Measurements from ENCODE around the gene CENPX. TPM values are rescaled to one million over a fixed set of nuclear protein-coding genes. Genes with fewer than 3 reads are reported as not detected.

CENPX gene
- total and polyA plus RNA-seq, 9 donors, result 33.4 to 44.8 (median 38.7) TPM

DNA sequence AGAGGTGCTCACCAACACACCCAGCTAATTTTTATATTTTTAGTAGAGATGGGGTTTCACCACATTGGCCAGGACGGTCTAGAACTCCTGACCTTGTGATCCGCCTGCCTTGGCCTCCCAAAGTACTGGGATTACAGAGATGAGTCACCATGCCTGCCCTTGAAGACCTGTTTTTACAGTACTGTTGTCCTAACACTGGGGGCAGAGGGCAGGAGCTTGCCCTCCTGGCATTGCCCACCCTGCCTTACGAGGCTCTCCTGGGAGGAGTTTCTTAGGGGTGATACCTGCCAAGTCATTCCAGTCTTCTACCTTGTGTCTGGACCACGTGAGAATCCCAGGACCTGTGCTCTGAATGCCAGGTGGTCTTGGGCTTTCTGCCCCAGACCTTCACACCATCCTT is 42.6 kb downstream of the CENPX start:
- H3K27me3 ChIP-seq (ENCODE audit: control insufficient read depth, insufficient read depth, low read length), result peaks cover 4% of the 10 kb centered on the region
- no peaks in the 10 kb centered on the region for H3K9me3 ChIP-seq (replicated peaks; ENCODE audit: control insufficient read depth, low read depth, low read length)
- no peak overlapping the region for H3K27ac ChIP-seq (ENCODE audit: low read length)
- peaks cover 19% of the 10 kb centered on the region for H3K4me1 ChIP-seq (ENCODE audit: control insufficient read depth, insufficient read depth, low read length)
- 80% methylated on average over 2 of the region's 4 CpGs for WGBS (ENCODE audit: insufficient coverage)
- peaks cover 37% of the 10 kb centered on the region for H3K36me3 ChIP-seq (ENCODE audit: control insufficient read depth, insufficient read depth, low read length)
- DNase-seq, result no peak
- H3K4me3 ChIP-seq (ENCODE audit: low read length), result no peak overlapping the region

GRCh38 chr17:81978524-81979298 is 44.0 kb downstream of the CENPX start:
- Histone ChIP-seq H3K27me3 (ENCODE audit: control insufficient read depth, insufficient read depth, low read length) (peaks cover 4% of the 10 kb centered on the region), H3K4me3 (ENCODE audit: low read length) (peak overlapping the region; percentile 10), H3K27ac (ENCODE audit: low read length) (no peak overlapping the region), H3K36me3 (ENCODE audit: control insufficient read depth, insufficient read depth, low read length) (peaks cover 23% of the 10 kb centered on the region), H3K4me1 (ENCODE audit: control insufficient read depth, insufficient read depth, low read length) (peaks cover 19% of the 10 kb centered on the region), H3K9me3 (replicated peaks; ENCODE audit: control insufficient read depth, low read depth, low read length) (no peaks in the 10 kb centered on the region)
- no peak for DNase-seq
- WGBS (ENCODE audit: insufficient coverage), result 87% methylated on average over 25 of the region's 27 CpGs

GRCh38 chr17:81977211-81977808 is 45.4 kb downstream of the CENPX start, which contains the start of gene ASPSCR1:
TSS of gene ASPSCR1 (plus strand) at chr17:81977629. CDS start at chr17:81977647, 18 bp downstream.
- Histone ChIP-seq H3K9me3 (replicated peaks; ENCODE audit: control insufficient read depth, low read depth, low read length) (peaks cover 3% of the 10 kb centered on the region), H3K4me1 (ENCODE audit: control insufficient read depth, insufficient read depth, low read length) (peaks cover 19% of the 10 kb centered on the region), H3K4me3 (ENCODE audit: low read length) (peak within 1 kb of the TSS; percentile 82), H3K27me3 (ENCODE audit: control insufficient read depth, insufficient read depth, low read length) (peaks cover 4% of the 10 kb centered on the region), H3K27ac (ENCODE audit: low read length) (peak within 1 kb of the TSS; percentile 81), H3K36me3 (ENCODE audit: control insufficient read depth, insufficient read depth, low read length) (peaks cover 18% of the 10 kb centered on the region)
- peak; percentile 96 for DNase-seq
- WGBS (ENCODE audit: insufficient coverage), result under 1% methylated on average over 76 of the region's 76 CpGs

DNA sequence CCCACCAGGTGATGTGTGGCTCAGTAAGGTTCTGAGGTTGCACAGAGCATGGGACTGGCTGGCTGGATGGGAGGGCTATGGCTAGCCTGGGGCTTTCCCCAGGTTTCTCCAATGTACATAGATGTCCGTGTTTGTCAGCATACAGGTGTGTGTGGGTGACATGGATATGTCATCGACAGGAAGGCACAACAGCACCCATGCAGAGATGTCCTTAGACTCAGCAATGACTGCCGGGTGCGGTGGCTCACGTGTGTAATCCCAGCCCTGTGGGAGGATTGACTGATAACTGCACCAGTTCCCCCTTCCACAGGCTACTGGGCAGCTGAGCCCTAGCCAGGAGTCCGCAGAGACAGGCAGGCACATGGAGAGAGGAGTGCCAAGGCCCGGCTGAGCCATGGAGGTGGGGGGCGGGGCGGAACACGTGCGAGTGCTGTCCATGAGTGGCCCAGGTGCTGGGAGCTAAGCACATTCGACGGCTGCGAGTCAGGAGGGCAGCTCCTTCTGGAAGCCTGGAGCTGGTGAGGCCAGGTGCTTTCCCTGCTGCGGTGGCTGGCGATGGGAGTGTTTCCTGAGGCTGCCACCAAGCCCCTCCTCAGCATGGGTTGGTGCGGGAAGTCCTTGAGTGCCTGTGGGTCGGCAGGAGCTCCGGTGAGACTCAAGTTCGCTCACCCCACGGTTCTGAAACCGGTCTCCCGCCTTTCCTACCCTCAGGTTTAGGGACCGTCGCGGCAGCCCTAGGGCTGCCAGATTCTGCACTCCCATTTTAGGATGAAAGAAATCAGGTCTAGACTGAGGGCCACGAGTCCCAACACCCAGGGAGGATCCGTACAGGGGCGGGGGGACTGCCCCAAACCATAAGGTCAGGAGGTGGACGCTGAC is 46.1 kb downstream of the CENPX start:
- Histone ChIP-seq H3K27me3 (ENCODE audit: control insufficient read depth, insufficient read depth, low read length) (peaks cover 4% of the 10 kb centered on the region), H3K27ac (ENCODE audit: low read length) (peak overlapping the region; percentile 75), H3K9me3 (replicated peaks; ENCODE audit: control insufficient read depth, low read depth, low read length) (peaks cover 3% of the 10 kb centered on the region), H3K4me1 (ENCODE audit: control insufficient read depth, insufficient read depth, low read length) (peaks cover 19% of the 10 kb centered on the region), H3K36me3 (ENCODE audit: control insufficient read depth, insufficient read depth, low read length) (peaks cover 18% of the 10 kb centered on the region), H3K4me3 (ENCODE audit: low read length) (peak overlapping the region; percentile 82)
- 16% methylated on average over 20 of the region's 30 CpGs for WGBS (ENCODE audit: insufficient coverage)
- no peak for DNase-seq

GRCh38 chr17:81973432-81973831 is 49.2 kb downstream of the CENPX start:
- no peak for DNase-seq
- Histone ChIP-seq H3K4me3 (ENCODE audit: low read length) (no peak overlapping the region), H3K27ac (ENCODE audit: low read length) (no peak overlapping the region)

DNA sequence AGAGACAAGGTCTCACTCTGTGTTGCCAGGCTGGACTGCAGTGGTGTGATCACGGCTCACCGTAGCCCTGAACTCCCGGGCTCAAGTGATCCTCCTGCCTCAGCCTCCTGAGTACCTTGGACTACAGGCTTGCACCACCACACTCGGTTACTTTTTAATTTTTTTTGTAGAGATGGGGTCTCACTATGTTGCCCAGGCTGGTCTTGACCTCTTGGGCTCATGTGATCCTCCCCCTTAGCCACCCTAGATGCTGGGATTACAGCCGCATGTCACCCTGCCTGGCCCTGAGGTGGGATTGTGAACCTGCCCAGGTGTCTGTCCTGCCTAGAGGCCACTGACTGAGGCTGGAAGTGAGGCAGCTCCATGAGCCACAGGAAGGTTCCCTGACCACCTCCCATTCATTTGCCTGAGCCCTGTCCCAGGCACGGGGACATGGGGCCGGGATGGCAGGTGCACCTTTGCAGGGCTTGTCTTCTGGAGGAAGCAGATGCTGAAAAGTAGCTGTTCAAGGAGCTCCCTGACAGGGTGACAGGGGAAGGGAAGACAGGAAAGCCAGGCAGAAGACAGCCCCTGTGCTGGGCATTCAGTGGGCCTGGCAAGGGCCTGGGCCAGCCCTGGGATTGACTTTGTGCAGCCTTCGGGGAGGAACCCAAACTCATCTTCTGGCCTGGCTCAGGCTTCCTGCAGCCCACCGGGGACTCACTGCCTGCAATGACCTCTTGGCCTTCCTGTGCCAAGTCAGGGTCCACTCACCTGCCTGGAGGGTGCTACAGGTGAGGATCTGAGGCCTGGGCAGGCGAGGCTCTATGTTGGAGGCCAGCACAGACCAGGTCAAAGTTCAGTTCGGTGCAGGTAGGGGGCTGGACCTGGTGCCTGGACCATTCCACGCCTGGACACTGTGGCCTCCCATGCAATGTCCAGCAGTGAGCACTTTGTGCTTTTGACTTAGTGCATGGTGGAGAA is 53.5 kb downstream of the CENPX start:
- peaks cover 41% of the 10 kb centered on the region for H3K4me1 ChIP-seq (ENCODE audit: control insufficient read depth, insufficient read depth, low read length)
- DNase-seq, result no peak
- H3K27me3 ChIP-seq (ENCODE audit: control insufficient read depth, insufficient read depth, low read length), result peaks cover 26% of the 10 kb centered on the region
- H3K4me3 ChIP-seq (ENCODE audit: low read length), result no peak overlapping the region
- H3K27ac ChIP-seq (ENCODE audit: low read length), result no peak overlapping the region
- WGBS (ENCODE audit: insufficient coverage), result 84% methylated on average over 6 of the region's 12 CpGs
- H3K36me3 ChIP-seq (ENCODE audit: control insufficient read depth, insufficient read depth, low read length), result no peaks in the 10 kb centered on the region
- H3K9me3 ChIP-seq (replicated peaks; ENCODE audit: control insufficient read depth, low read depth, low read length), result peaks cover 3% of the 10 kb centered on the region

More at GRCh38 chr17:81973432-81973831, 49.2 kb downstream of the CENPX start:
- Histone ChIP-seq H3K27me3 (ENCODE audit: control insufficient read depth, insufficient read depth, low read length) (peaks cover 5% of the 10 kb centered on the region), H3K4me1 (ENCODE audit: control insufficient read depth, insufficient read depth, low read length) (peaks cover 24% of the 10 kb centered on the region), H3K36me3 (ENCODE audit: control insufficient read depth, insufficient read depth, low read length) (no peaks in the 10 kb centered on the region), H3K9me3 (replicated peaks; ENCODE audit: control insufficient read depth, low read depth, low read length) (peaks cover 3% of the 10 kb centered on the region)

Other genes starting within 250 kb of the CENPX start
- not detected for gene GCGR, start 218.7 kb downstream of the CENPX start, total RNA-seq
- under 1 TPM in 4 of 8 donors, not detected in 4; 0.10 to 0.21 (median 0.18) TPM for gene GCGR, start 218.7 kb downstream of the CENPX start, polyA plus RNA-seq (ENCODE audit: insufficient read depth in 1 of 8, insufficient read length in 8 of 8, low replicate concordance in 1 of 8)
- gene MCRIP1, start 189.6 kb downstream of the CENPX start, total RNA-seq, result 113 TPM
- 100 to 1,000 TPM; 123 to 147 (median 134) TPM for gene MCRIP1, start 189.6 kb downstream of the CENPX start, polyA plus RNA-seq (ENCODE audit: insufficient read depth in 1 of 8, insufficient read length in 8 of 8, low replicate concordance in 1 of 8)
- gene PPP1R27, start 187.8 kb downstream of the CENPX start, total RNA-seq, result 43.4 TPM
- 10 to 100 TPM; 14.6 to 57.4 (median 28.8) TPM for gene PPP1R27, start 187.8 kb downstream of the CENPX start, polyA plus RNA-seq (ENCODE audit: insufficient read depth in 1 of 8, insufficient read length in 8 of 8, low replicate concordance in 1 of 8)
- 385 TPM for gene P4HB, start 162.3 kb downstream of the CENPX start, total RNA-seq
- gene P4HB, start 162.3 kb downstream of the CENPX start, polyA plus RNA-seq (ENCODE audit: insufficient read depth in 1 of 8, insufficient read length in 8 of 8, low replicate concordance in 1 of 8), result 100 to 1,000 TPM; 383 to 577 (median 450) TPM
- 86.0 TPM for gene ARHGDIA, start 151.5 kb downstream of the CENPX start, total RNA-seq
- 100 to 1,000 TPM; 145 to 236 (median 190) TPM for gene ARHGDIA, start 151.5 kb downstream of the CENPX start, polyA plus RNA-seq (ENCODE audit: insufficient read depth in 1 of 8, insufficient read length in 8 of 8, low replicate concordance in 1 of 8)
- 72.6 TPM for gene ALYREF, start 131.3 kb downstream of the CENPX start, total RNA-seq
- gene ALYREF, start 131.3 kb downstream of the CENPX start, polyA plus RNA-seq (ENCODE audit: insufficient read depth in 1 of 8, insufficient read length in 8 of 8, low replicate concordance in 1 of 8), result 10 to 100 TPM; 56.0 to 80.0 (median 70.8) TPM
- 113 TPM for gene ANAPC11, start 131.2 kb downstream of the CENPX start, total RNA-seq
- 100 to 1,000 TPM; 104 to 140 (median 113) TPM for gene ANAPC11, start 131.2 kb downstream of the CENPX start, polyA plus RNA-seq (ENCODE audit: insufficient read depth in 1 of 8, insufficient read length in 8 of 8, low replicate concordance in 1 of 8)
- 2.0 TPM for gene NPB, start 120.6 kb downstream of the CENPX start, total RNA-seq
- under 1 TPM; 0.22 to 0.82 (median 0.66) TPM for gene NPB, start 120.6 kb downstream of the CENPX start, polyA plus RNA-seq (ENCODE audit: insufficient read depth in 1 of 8, insufficient read length in 8 of 8, low replicate concordance in 1 of 8)
- gene PCYT2, start 111.5 kb downstream of the CENPX start, total RNA-seq, result 9.0 TPM
- 10 to 100 TPM in 6 of 8 donors, 1 to 10 TPM in 2; 9.4 to 12.6 (median 11.2) TPM for gene PCYT2, start 111.5 kb downstream of the CENPX start, polyA plus RNA-seq (ENCODE audit: insufficient read depth in 1 of 8, insufficient read length in 8 of 8, low replicate concordance in 1 of 8)
- gene SIRT7, start 104.7 kb downstream of the CENPX start, total RNA-seq, result 6.0 TPM
- gene SIRT7, start 104.7 kb downstream of the CENPX start, polyA plus RNA-seq (ENCODE audit: insufficient read depth in 1 of 8, insufficient read length in 8 of 8, low replicate concordance in 1 of 8), result 1 to 10 TPM; 6.5 to 9.7 (median 8.4) TPM
- 8.2 TPM for gene MAFG, start 95.1 kb downstream of the CENPX start, total RNA-seq
- gene MAFG, start 95.1 kb downstream of the CENPX start, polyA plus RNA-seq (ENCODE audit: insufficient read depth in 1 of 8, insufficient read length in 8 of 8, low replicate concordance in 1 of 8), result 10 to 100 TPM; 11.7 to 18.1 (median 16.7) TPM
- 78.9 TPM for gene PYCR1, start 85.6 kb downstream of the CENPX start, total RNA-seq
- gene PYCR1, start 85.6 kb downstream of the CENPX start, polyA plus RNA-seq (ENCODE audit: insufficient read depth in 1 of 8, insufficient read length in 8 of 8, low replicate concordance in 1 of 8), result 100 to 1,000 TPM in 2 of 8 donors, 10 to 100 TPM in 6; 58.4 to 107 (median 80.3) TPM
- 24.1 TPM for gene MYADML2, start 75.6 kb downstream of the CENPX start, total RNA-seq
- gene MYADML2, start 75.6 kb downstream of the CENPX start, polyA plus RNA-seq (ENCODE audit: insufficient read depth in 1 of 8, insufficient read length in 8 of 8, low replicate concordance in 1 of 8), result 10 to 100 TPM; 11.3 to 23.1 (median 20.0) TPM
- gene NOTUM, start 61.7 kb downstream of the CENPX start, total RNA-seq, result 4.1 TPM
- gene NOTUM, start 61.7 kb downstream of the CENPX start, polyA plus RNA-seq (ENCODE audit: insufficient read depth in 1 of 8, insufficient read length in 8 of 8, low replicate concordance in 1 of 8), result 1 to 10 TPM; 2.8 to 7.6 (median 3.3) TPM
- gene ASPSCR1, start 45.2 kb downstream of the CENPX start, total RNA-seq, result 28.7 TPM
- 10 to 100 TPM; 22.5 to 35.9 (median 26.6) TPM for gene ASPSCR1, start 45.2 kb downstream of the CENPX start, polyA plus RNA-seq (ENCODE audit: insufficient read depth in 1 of 8, insufficient read length in 8 of 8, low replicate concordance in 1 of 8)
- gene LRRC45, start 427 bp upstream of the CENPX start, total RNA-seq, result 9.1 TPM
- gene LRRC45, start 427 bp upstream of the CENPX start, polyA plus RNA-seq (ENCODE audit: insufficient read depth in 1 of 8, insufficient read length in 8 of 8, low replicate concordance in 1 of 8), result 10 to 100 TPM in 4 of 8 donors, 1 to 10 TPM in 4; 8.4 to 12.3 (median 10.3) TPM
- gene RAC3, start 8.8 kb upstream of the CENPX start, total RNA-seq, result 11.2 TPM
- gene RAC3, start 8.8 kb upstream of the CENPX start, polyA plus RNA-seq (ENCODE audit: insufficient read depth in 1 of 8, insufficient read length in 8 of 8, low replicate concordance in 1 of 8), result 10 to 100 TPM in 5 of 8 donors, 1 to 10 TPM in 3; 7.2 to 15.3 (median 11.1) TPM
- 36.0 TPM for gene DCXR, start 14.8 kb upstream of the CENPX start, total RNA-seq
- gene DCXR, start 14.8 kb upstream of the CENPX start, polyA plus RNA-seq (ENCODE audit: insufficient read depth in 1 of 8, insufficient read length in 8 of 8, low replicate concordance in 1 of 8), result 10 to 100 TPM; 30.0 to 44.6 (median 39.2) TPM
- gene RFNG, start 28.9 kb upstream of the CENPX start, total RNA-seq, result 21.6 TPM
- gene RFNG, start 28.9 kb upstream of the CENPX start, polyA plus RNA-seq (ENCODE audit: insufficient read depth in 1 of 8, insufficient read length in 8 of 8, low replicate concordance in 1 of 8), result 10 to 100 TPM; 25.3 to 47.1 (median 31.7) TPM
- 69.6 TPM for gene GPS1, start 29.0 kb upstream of the CENPX start, total RNA-seq
- 10 to 100 TPM; 68.1 to 87.7 (median 76.7) TPM for gene GPS1, start 29.0 kb upstream of the CENPX start, polyA plus RNA-seq (ENCODE audit: insufficient read depth in 1 of 8, insufficient read length in 8 of 8, low replicate concordance in 1 of 8)
- gene DUS1L, start 42.9 kb upstream of the CENPX start, total RNA-seq, result 43.6 TPM
- 10 to 100 TPM; 52.9 to 73.5 (median 59.3) TPM for gene DUS1L, start 42.9 kb upstream of the CENPX start, polyA plus RNA-seq (ENCODE audit: insufficient read depth in 1 of 8, insufficient read length in 8 of 8, low replicate concordance in 1 of 8)
- 15.4 TPM for gene FASN, start 75.4 kb upstream of the CENPX start, total RNA-seq
- 10 to 100 TPM; 23.0 to 53.4 (median 34.9) TPM for gene FASN, start 75.4 kb upstream of the CENPX start, polyA plus RNA-seq (ENCODE audit: insufficient read depth in 1 of 8, insufficient read length in 8 of 8, low replicate concordance in 1 of 8)
- gene CCDC57, start 190.0 kb upstream of the CENPX start, total RNA-seq, result 15.7 TPM
- gene CCDC57, start 190.0 kb upstream of the CENPX start, polyA plus RNA-seq (ENCODE audit: insufficient read depth in 1 of 8, insufficient read length in 8 of 8, low replicate concordance in 1 of 8), result 10 to 100 TPM; 18.1 to 37.4 (median 30.8) TPM
- 21.9 TPM for gene SLC16A3, start 206.2 kb upstream of the CENPX start, total RNA-seq
- gene SLC16A3, start 206.2 kb upstream of the CENPX start, polyA plus RNA-seq (ENCODE audit: insufficient read depth in 1 of 8, insufficient read length in 8 of 8, low replicate concordance in 1 of 8), result 10 to 100 TPM; 21.9 to 47.3 (median 33.4) TPM

Measured in muscle of leg (tissue), 11 donors.